ENCODE measurements around the gene CDHR4. TPM values are rescaled to one million over a fixed set of nuclear protein-coding genes. Genes with fewer than 3 reads are reported as not detected.

The CDHR4 gene
- not detected for total RNA-seq

- no peak for TF ChIP-seq CTCF (IDR thresholded peaks at IDR 0.05; ENCODE audit: low read depth)
Observed at GRCh38 chr3:49799761-49800160, at the start of gene CDHR4. Gene CDHR4 (minus strand): TSS chr3:49799873. CDS start chr3:49799812, 61 bp downstream.

- no peak for TF ChIP-seq CTCF (IDR thresholded peaks at IDR 0.05; ENCODE audit: low read depth)
Observed at GRCh38 chr3:49845694-49846093, 46.0 kb upstream of the CDHR4 start.

GRCh38 chr3:49844464-49845183, 45.0 kb upstream of the CDHR4 start:
- no peak for TF ChIP-seq CTCF (IDR thresholded peaks at IDR 0.05; ENCODE audit: low read depth)

- no peak for TF ChIP-seq CTCF (IDR thresholded peaks at IDR 0.05; ENCODE audit: low read depth)
Observed at GRCh38 chr3:49842843-49843517, 43.3 kb upstream of the CDHR4 start.

GRCh38 chr3:49841806-49842205, 42.1 kb upstream of the CDHR4 start:
- TF ChIP-seq CTCF (IDR thresholded peaks at IDR 0.05; ENCODE audit: low read depth) = no peak

- no peak for TF ChIP-seq CTCF (IDR thresholded peaks at IDR 0.05; ENCODE audit: low read depth)
Observed at GRCh38 chr3:49841126-49841696, 41.5 kb upstream of the CDHR4 start.

- no peak for TF ChIP-seq CTCF (IDR thresholded peaks at IDR 0.05; ENCODE audit: low read depth)
Observed at GRCh38 chr3:49840388-49840787, 40.7 kb upstream of the CDHR4 start.

All from subcutaneous adipose tissue (tissue), 4 donors.